Ascending aorta (tissue), 2 donors: Measurements from ENCODE around the gene DDX21. TPM values are rescaled to one million over a fixed set of nuclear protein-coding genes. Genes with fewer than 3 reads are reported as not detected.
"Not testable (repeated sequence)": the region's sequence is repeated elsewhere in the genome, so short reads cannot be mapped to it uniquely, and the experiment has no call there.

Experiments used
- DNase-seq, 2 donors: peaks; one replicate each; pipeline ENCODE4 v3.0.0-alpha.2; 2019; ENCODE audit warnings: low spot score in 2 of 2
- H3K27ac ChIP-seq, 2 donors: fragments of 200-600 bp; sonication (generic); one replicate each; pipeline ENCODE4 v1.5.1; 2016 to 2017; ENCODE audit warnings: mild to moderate bottlenecking in 1 of 2
- H3K27me3 ChIP-seq: fragments of 200-600 bp; sonication (generic); one replicate; pipeline ENCODE4 v1.5.1; 2017
- H3K36me3 ChIP-seq, 2 donors: fragments of 200-600 bp; sonication (generic); one replicate each; pipeline ENCODE4 v1.5.1; 2016
- H3K4me1 ChIP-seq, 2 donors: fragments of 200-600 bp; sonication (generic); one replicate each; pipeline ENCODE4 v1.5.1; 2016 to 2017; ENCODE audit warnings: mild to moderate bottlenecking in 1 of 2
- H3K4me3 ChIP-seq, 2 donors: fragments of 200-600 bp; sonication (generic); one replicate each; pipeline ENCODE4 v1.5.1; 2016 to 2017; ENCODE audit warnings: mild to moderate bottlenecking in 1 of 2
- H3K9me3 ChIP-seq, 2 donors: fragments of 200-600 bp; sonication (generic); one replicate each; pipeline ENCODE4 v1.5.1; 2016
- intact Hi-C: fragments of 100-400 bp; cut with DNase I; formaldehyde crosslinking; loops from one replicate; pipeline ENCODE4 v1.15.1; 2023
- total RNA-seq: library from RNA; depleted of rRNA; stranded (reverse); fragments of >200 nt; gene quantifications from one replicate; pipeline ENCODE4 v1.1.0, GENCODE V29; 2016
- TF ChIP-seq, protein P1 (sequence below), 3 experiments: fragments of 200-600 bp in 2 of 3; fragments of 450-650 bp in 1 of 3; sonication (generic) in 2 of 3; IDR thresholded peaks; one replicate each; pipeline ENCODE4 v1.5.1; 2016 to 2019; ENCODE audit warnings: antibody characterized with exemption in 3 of 3, mild to moderate bottlenecking in 1 of 3, moderate library complexity in 1 of 3

The DDX21 gene
- total RNA-seq, 1 donor from 2014 or later, result 26.5 TPM

DNA sequence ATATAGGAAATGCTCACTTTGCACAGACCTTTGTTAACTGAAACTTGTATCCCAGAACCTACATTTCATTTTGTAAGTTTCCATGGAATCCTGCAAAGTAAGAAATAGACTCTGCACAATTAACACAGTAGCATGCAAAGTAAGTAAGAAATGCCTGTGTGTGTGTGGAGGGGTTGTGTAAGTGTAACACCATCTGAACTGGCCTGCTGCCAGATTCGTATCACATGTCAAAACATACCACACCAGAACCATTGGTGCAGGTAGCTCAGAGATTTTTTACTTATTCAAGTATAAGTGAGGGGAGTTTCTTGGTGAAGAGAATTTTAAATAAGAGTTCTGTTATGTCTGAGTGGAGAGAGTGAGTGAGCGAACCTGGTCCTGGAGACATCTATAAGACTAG is 17.9 kb upstream of the DDX21 start:
- no peak for DNase-seq
- Histone ChIP-seq H3K27ac (no peak overlapping the region), H3K36me3 (peaks cover 37 to 63% of the 10 kb centered on the region in 2 donors), H3K9me3 (no peaks in the 10 kb centered on the region), H3K27me3 (no peaks in the 10 kb centered on the region), H3K4me3 (no peak overlapping the region), H3K4me1 (no peaks in the 10 kb centered on the region)
- intact Hi-C loops, result no loop called here
- TF ChIP-seq, protein P1, sequence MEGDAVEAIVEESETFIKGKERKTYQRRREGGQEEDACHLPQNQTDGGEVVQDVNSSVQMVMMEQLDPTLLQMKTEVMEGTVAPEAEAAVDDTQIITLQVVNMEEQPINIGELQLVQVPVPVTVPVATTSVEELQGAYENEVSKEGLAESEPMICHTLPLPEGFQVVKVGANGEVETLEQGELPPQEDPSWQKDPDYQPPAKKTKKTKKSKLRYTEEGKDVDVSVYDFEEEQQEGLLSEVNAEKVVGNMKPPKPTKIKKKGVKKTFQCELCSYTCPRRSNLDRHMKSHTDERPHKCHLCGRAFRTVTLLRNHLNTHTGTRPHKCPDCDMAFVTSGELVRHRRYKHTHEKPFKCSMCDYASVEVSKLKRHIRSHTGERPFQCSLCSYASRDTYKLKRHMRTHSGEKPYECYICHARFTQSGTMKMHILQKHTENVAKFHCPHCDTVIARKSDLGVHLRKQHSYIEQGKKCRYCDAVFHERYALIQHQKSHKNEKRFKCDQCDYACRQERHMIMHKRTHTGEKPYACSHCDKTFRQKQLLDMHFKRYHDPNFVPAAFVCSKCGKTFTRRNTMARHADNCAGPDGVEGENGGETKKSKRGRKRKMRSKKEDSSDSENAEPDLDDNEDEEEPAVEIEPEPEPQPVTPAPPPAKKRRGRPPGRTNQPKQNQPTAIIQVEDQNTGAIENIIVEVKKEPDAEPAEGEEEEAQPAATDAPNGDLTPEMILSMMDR (IDR thresholded peaks at IDR 0.05), result no peak

DNA sequence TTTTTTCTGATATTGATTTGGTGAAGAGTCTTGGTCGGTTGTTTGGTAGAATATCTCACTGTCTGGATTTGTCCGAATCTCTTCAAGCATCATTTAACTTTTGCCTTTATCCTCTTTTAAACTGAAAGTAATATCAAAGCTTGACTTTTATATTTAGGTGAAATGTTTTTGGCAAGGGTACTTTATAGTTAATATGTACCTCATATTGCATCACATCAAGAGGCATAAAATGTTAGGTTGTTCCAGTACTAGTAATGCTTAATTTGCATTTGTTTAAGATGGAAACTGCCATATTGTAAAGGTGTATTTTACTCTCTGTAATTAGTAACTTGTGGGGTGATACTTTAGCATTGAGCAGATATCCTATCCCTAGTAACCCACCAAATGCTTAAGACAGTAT is 17.1 kb upstream of the DDX21 start:
- no peaks in the 10 kb centered on the region for H3K27me3 ChIP-seq
- TF ChIP-seq, protein P1 (IDR thresholded peaks at IDR 0.05), result no peak
- H3K4me3 ChIP-seq, result no peak overlapping the region
- peaks cover 42 to 65% of the 10 kb centered on the region in 2 donors for H3K36me3 ChIP-seq
- H3K27ac ChIP-seq, result no peak overlapping the region
- DNase-seq, result no peak
- H3K9me3 ChIP-seq, result no peaks in the 10 kb centered on the region
- intact Hi-C loops, result no loop called here
- no peaks in the 10 kb centered on the region for H3K4me1 ChIP-seq

DNA sequence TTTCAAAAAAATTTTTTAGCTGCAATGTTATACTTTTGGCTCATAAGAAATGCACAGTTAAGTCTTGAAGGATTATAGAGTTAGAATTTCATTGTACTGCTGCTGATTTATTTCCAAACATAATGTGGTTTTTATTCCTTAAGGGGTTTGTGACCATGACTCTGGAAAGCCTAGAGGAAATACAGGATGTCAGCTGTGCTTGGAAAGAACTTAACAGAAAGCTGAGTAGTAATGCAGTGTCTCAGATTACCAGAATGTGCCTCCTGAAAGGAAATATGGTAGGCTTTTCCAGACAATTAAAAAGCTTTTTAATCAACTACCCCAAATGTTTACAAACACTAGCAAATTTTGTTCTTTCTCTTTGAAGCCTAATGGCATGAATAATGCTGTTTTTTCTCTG is 15.1 kb upstream of the DDX21 start:
- H3K9me3 ChIP-seq, H3K4me1 ChIP-seq, H3K27ac ChIP-seq, intact Hi-C loops, H3K27me3 ChIP-seq, DNase-seq, H3K4me3 ChIP-seq: not testable (repeated sequence)
- peaks cover 44 to 70% of the 10 kb centered on the region in 2 donors for H3K36me3 ChIP-seq

DNA sequence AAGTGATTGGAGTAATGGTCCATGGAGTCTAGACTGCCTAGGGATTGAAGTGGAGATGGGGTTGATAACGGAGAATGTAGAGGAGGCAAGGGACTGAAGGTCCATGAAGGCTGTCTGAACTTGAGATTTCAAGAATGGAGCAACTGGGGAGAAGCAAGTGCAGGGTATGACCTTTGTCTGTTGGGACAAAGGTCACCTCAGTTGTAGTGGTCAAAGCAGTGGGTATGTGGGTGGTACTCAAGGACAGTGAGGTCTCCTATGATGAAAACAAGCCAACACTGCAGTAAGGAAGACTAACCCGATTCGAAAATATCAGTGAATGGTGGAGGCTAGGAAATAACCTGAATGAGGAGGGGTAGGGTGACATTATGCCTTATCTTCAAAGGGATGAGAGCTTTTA is 5.4 kb upstream of the DDX21 start:
- no peak overlapping the region for H3K4me3 ChIP-seq
- H3K9me3 ChIP-seq, result no peaks in the 10 kb centered on the region
- no peak overlapping the region for H3K27ac ChIP-seq
- peaks cover 27 to 45% of the 10 kb centered on the region in 2 donors for H3K36me3 ChIP-seq
- intact Hi-C loops, result no loop called here
- H3K27me3 ChIP-seq, result no peaks in the 10 kb centered on the region
- no peak for DNase-seq
- peaks cover 0 to 5% of the 10 kb centered on the region in 2 donors for H3K4me1 ChIP-seq
- TF ChIP-seq, protein P1 (IDR thresholded peaks at IDR 0.05), result no peak

DNA sequence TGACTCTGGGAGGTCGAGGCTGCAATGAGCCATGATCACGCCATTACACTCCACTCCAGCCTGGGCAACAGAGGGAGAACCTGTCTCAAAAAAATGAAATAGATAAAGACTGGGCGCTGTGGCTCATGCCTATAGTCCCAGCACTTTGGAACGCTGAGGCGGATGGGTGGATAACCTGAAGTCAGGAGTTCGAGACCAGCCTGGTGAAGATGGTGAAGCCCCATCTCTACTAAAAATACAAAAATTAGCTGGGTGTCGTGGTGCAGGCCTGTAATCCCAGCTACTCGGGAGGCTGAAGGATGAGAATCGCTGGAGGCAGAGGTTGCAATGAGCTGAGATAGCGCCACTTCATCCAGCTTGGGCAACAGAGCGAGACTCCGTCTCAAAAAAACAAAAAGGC is 1.1 kb upstream of the DDX21 start:
- TF ChIP-seq, protein P1 (IDR thresholded peaks at IDR 0.05), result no peak

DNA sequence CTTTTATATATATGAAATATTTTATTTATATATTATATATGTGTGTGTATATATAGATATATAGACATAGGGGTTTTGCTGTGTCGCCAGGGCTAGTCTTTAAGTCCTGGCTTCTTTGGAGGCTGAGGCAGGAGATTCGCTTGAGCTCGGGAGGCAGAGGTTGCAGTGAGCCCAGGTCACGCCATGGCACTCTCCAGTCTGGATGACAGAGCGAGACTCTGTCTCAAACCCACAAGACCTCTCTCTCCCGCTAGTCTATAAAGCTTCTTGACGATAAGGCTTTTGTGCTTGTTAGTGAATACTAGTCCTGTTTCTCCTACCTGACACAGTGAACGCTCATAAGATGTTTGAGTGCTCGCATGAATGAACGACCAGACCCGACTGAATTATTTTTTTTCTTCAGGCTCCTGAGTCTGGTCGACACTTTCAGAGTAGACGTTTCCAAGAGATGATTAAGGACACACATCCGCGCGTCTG is 577 bp upstream of the DDX21 start:
- TF ChIP-seq, protein P1 (IDR thresholded peaks at IDR 0.05), result no peak
- intact Hi-C loops, result loop anchor here (5.0 kb wide), 1 partner anchor 53 kb away; the partner anchor contains the start of gene DDX50
- no peak for DNase-seq
- no peaks in the 10 kb centered on the region for H3K27me3 ChIP-seq
- H3K4me1 ChIP-seq, result peaks cover 6 to 17% of the 10 kb centered on the region in 2 donors
- peak overlapping the region; percentile 85 to 92 for H3K27ac ChIP-seq
- H3K9me3 ChIP-seq, result no peaks in the 10 kb centered on the region
- H3K4me3 ChIP-seq, result peak overlapping the region; percentile 84 to 88
- peaks cover 6 to 13% of the 10 kb centered on the region in 2 donors for H3K36me3 ChIP-seq

More for the DNA sequence above, 1.1 kb upstream of the DDX21 start:
- no peaks in the 10 kb centered on the region for H3K9me3 ChIP-seq
- intact Hi-C loops, result loop anchor here (5.0 kb wide), 1 partner anchor 53 kb away; the partner anchor contains the start of gene DDX50
- H3K27ac ChIP-seq, result no peak overlapping the region
- H3K27me3 ChIP-seq, result no peaks in the 10 kb centered on the region
- no peak for DNase-seq
- peaks cover 6 to 17% of the 10 kb centered on the region in 2 donors for H3K4me1 ChIP-seq
- peak overlapping the region in 1 of 2 donors; percentile 84 for H3K4me3 ChIP-seq
- H3K36me3 ChIP-seq, result peaks cover under 1 to 13% of the 10 kb centered on the region in 2 donors
